ENCODE data around the gene SLC25A3. TPM values are rescaled to one million over a fixed set of nuclear protein-coding genes. Genes with fewer than 3 reads are reported as not detected.

SLC25A3 gene
- polyA plus RNA-seq, 3 donors: 325 to 453 (median 342) TPM

DNA sequence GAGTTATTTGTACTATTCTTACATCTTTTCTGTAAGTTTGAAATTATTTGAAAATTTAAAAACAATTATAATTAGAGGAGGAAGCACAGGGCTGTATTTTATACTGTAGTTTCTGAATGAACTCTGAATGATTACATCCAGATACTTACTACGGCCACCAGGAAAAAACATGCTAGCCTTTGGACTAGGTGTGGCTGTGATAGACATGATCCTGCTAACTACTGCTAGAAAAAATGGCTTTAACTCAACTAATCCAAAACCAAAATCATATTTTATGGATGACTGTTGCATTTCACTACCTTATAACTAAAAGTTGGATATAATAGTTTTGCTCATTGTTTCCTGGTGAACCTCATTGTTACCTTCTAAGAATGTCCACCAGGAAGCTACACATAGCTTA is 15.1 kb upstream of the SLC25A3 start:
- H2AFZ ChIP-seq (ENCODE audit: insufficient read depth, low read depth, low read length, poor library complexity, severe bottlenecking): no peak overlapping the region
- no peak overlapping the region for H3K9ac ChIP-seq (ENCODE audit: insufficient read depth, low read length, poor library complexity, severe bottlenecking)
- no peak for DNase-seq

DNA sequence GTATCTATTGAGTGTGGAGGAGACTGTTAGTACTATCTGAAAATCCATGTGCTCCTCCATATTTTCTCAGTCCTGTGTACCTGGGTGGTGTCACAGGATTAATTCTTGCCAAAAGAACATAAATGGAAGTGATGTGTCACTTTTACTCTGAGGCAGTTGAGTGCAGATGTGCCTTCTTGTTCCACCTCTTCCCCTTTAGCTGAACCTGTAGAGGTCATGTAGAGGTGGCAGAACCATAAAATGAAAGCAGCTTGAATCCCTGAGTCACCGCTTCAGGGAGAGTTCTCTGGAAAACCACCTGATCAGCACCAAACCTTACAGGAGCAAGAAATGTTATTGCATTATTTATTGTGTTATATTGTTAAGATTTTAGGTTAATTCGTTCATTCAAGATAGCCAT is 14.7 kb upstream of the SLC25A3 start:
- H3K9me3 Mint-ChIP-seq: peaks cover 0 to 4% (median 0%) of the 10 kb centered on the region in 7 donors
- no peaks in the 10 kb centered on the region for H3K27me3 ChIP-seq (ENCODE audit: control insufficient read depth in 2 of 2, insufficient read depth in 2 of 2, low read length in 2 of 2)
- H3K27ac Mint-ChIP-seq: no peak overlapping the region
- H3K9me3 ChIP-seq (replicated peaks in 1 of 2; ENCODE audit: control insufficient read depth in 1 of 2, insufficient read depth in 1 of 2, low read length in 2 of 2): no peaks in the 10 kb centered on the region
- peaks cover 2% of the 10 kb centered on the region for H3K4me1 Mint-ChIP-seq
- no peaks in the 10 kb centered on the region for H4K20me1 ChIP-seq (ENCODE audit: insufficient read depth, low read length)
- H3K27ac ChIP-seq (ENCODE audit: low read depth in 1 of 2, low read length in 2 of 2): no peak overlapping the region
- WGBS (ENCODE audit: insufficient coverage): no CpG with 5 or more reads among the region's 2 CpGs
- intact Hi-C loops (cut with micrococcal nuclease): no loop called here
- H3K4me3 ChIP-seq (replicated peaks in 1 of 3; ENCODE audit: low read depth in 2 of 3, low read length in 3 of 3): no peak overlapping the region
- H3K9ac ChIP-seq (ENCODE audit: insufficient read depth, low read length, poor library complexity, severe bottlenecking): no peak overlapping the region
- no peak overlapping the region for H3K4me3 Mint-ChIP-seq
- H3K27me3 Mint-ChIP-seq (ENCODE audit: low read depth in 3 of 3): peaks cover 1 to 7% (median 3%) of the 10 kb centered on the region in 3 donors
- H3K36me3 Mint-ChIP-seq: no peaks in the 10 kb centered on the region
- TF ChIP-seq, protein P1, sequence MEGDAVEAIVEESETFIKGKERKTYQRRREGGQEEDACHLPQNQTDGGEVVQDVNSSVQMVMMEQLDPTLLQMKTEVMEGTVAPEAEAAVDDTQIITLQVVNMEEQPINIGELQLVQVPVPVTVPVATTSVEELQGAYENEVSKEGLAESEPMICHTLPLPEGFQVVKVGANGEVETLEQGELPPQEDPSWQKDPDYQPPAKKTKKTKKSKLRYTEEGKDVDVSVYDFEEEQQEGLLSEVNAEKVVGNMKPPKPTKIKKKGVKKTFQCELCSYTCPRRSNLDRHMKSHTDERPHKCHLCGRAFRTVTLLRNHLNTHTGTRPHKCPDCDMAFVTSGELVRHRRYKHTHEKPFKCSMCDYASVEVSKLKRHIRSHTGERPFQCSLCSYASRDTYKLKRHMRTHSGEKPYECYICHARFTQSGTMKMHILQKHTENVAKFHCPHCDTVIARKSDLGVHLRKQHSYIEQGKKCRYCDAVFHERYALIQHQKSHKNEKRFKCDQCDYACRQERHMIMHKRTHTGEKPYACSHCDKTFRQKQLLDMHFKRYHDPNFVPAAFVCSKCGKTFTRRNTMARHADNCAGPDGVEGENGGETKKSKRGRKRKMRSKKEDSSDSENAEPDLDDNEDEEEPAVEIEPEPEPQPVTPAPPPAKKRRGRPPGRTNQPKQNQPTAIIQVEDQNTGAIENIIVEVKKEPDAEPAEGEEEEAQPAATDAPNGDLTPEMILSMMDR (IDR thresholded peaks at IDR 0.05): no peak
- no peaks in the 10 kb centered on the region for H3K79me2 ChIP-seq (ENCODE audit: insufficient read depth, low read length)
- no peaks in the 10 kb centered on the region for H3K36me3 ChIP-seq (replicated peaks in 1 of 2; ENCODE audit: control insufficient read depth in 1 of 2, insufficient read depth in 2 of 2, low read length in 2 of 2)
- H2AFZ ChIP-seq (ENCODE audit: insufficient read depth, low read depth, low read length, poor library complexity, severe bottlenecking): no peak overlapping the region
- no peaks in the 10 kb centered on the region for H3K4me1 ChIP-seq (ENCODE audit: control insufficient read depth in 1 of 2, insufficient read depth in 2 of 2, low read length in 2 of 2)
- no peak overlapping the region for H3K4me2 ChIP-seq (replicated peaks; ENCODE audit: extremely low read depth, low read length, poor library complexity, severe bottlenecking)
- DNase-seq: peak in 1 of 3 donors; percentile 10

More for the DNA sequence above, 15.1 kb upstream of the SLC25A3 start:
- no peaks in the 10 kb centered on the region for H3K36me3 Mint-ChIP-seq
- H3K4me1 ChIP-seq (ENCODE audit: control insufficient read depth in 1 of 2, insufficient read depth in 2 of 2, low read length in 2 of 2): no peaks in the 10 kb centered on the region
- no peak overlapping the region for H3K4me2 ChIP-seq (replicated peaks; ENCODE audit: extremely low read depth, low read length, poor library complexity, severe bottlenecking)
- H3K4me3 ChIP-seq (replicated peaks in 1 of 3; ENCODE audit: low read depth in 2 of 3, low read length in 3 of 3): no peak overlapping the region
- TF ChIP-seq, protein P1 (IDR thresholded peaks at IDR 0.05): no peak
- H3K27me3 Mint-ChIP-seq (ENCODE audit: low read depth in 3 of 3): peaks cover 1 to 7% (median 2%) of the 10 kb centered on the region in 3 donors
- peaks cover 2% of the 10 kb centered on the region for H3K4me1 Mint-ChIP-seq
- H3K27ac Mint-ChIP-seq: no peak overlapping the region
- no peak overlapping the region for H3K4me3 Mint-ChIP-seq
- WGBS (ENCODE audit: insufficient coverage): no CpG with 5 or more reads among the region's 1 CpG
- peaks cover 0 to 6% (median 0%) of the 10 kb centered on the region in 7 donors for H3K9me3 Mint-ChIP-seq
- H3K9me3 ChIP-seq (replicated peaks in 1 of 2; ENCODE audit: control insufficient read depth in 1 of 2, insufficient read depth in 1 of 2, low read length in 2 of 2): no peaks in the 10 kb centered on the region
- H3K27me3 ChIP-seq (ENCODE audit: control insufficient read depth in 2 of 2, insufficient read depth in 2 of 2, low read length in 2 of 2): no peaks in the 10 kb centered on the region
- no peaks in the 10 kb centered on the region for H4K20me1 ChIP-seq (ENCODE audit: insufficient read depth, low read length)
- intact Hi-C loops (cut with micrococcal nuclease): no loop called here
- H3K36me3 ChIP-seq (replicated peaks in 1 of 2; ENCODE audit: control insufficient read depth in 1 of 2, insufficient read depth in 2 of 2, low read length in 2 of 2): no peaks in the 10 kb centered on the region
- H3K79me2 ChIP-seq (ENCODE audit: insufficient read depth, low read length): no peaks in the 10 kb centered on the region
- no peak overlapping the region for H3K27ac ChIP-seq (ENCODE audit: low read depth in 1 of 2, low read length in 2 of 2)

All from CD14-positive monocyte (primary cell).